Skin epidermis (tissue), 12 donors: ENCODE results near the gene MACROD2.

Source experiments
- H3K27ac ChIP-seq, 21 experiments: fragments of 200-600 bp; sonication (generic) in 11 of 21; one replicate each; pipeline ENCODE4 v1.5.0; 2020; ENCODE audit warnings: mild to moderate bottlenecking in 3 of 21, inconsistent platforms in 2 of 21, moderate library complexity in 2 of 21
- H3K4me3 ChIP-seq, 7 experiments: fragments of 200-600 bp; sonication (generic) in 2 of 7; one replicate each; pipeline ENCODE4 v1.5.0; 2020; ENCODE audit warnings: inconsistent platforms in 2 of 7, mild to moderate bottlenecking in 2 of 7, moderate library complexity in 1 of 7

The MACROD2 gene

GRCh38 chr20:15065794-15066193 is 1070.5 kb downstream of the MACROD2 start:
- Histone ChIP-seq H3K4me3 (no peak overlapping the region), H3K27ac (no peak overlapping the region)

- H3K4me3 ChIP-seq = no peak overlapping the region
Observed at GRCh38 chr20:15068486-15068885, 1073.2 kb downstream of the MACROD2 start.

GRCh38 chr20:15069355-15069754 is 1074.0 kb downstream of the MACROD2 start:
- Histone ChIP-seq H3K4me3 (no peak overlapping the region), H3K27ac (no peak overlapping the region)

More at GRCh38 chr20:15068486-15068885, 1073.2 kb downstream of the MACROD2 start:
- no peak overlapping the region for H3K27ac ChIP-seq

- Histone ChIP-seq H3K4me3 (no peak overlapping the region), H3K27ac (no peak overlapping the region)
Observed at GRCh38 chr20:15071085-15071808, 1075.9 kb downstream of the MACROD2 start.

- Histone ChIP-seq H3K27ac (no peak overlapping the region), H3K4me3 (no peak overlapping the region)
Observed at GRCh38 chr20:15072316-15072715, 1077.0 kb downstream of the MACROD2 start.

GRCh38 chr20:15075586-15075985 is 1080.3 kb downstream of the MACROD2 start:
- H3K4me3 ChIP-seq = no peak overlapping the region
- no peak overlapping the region for H3K27ac ChIP-seq

GRCh38 chr20:15076785-15077184 is 1081.5 kb downstream of the MACROD2 start:
- no peak overlapping the region for H3K4me3 ChIP-seq
- no peak overlapping the region for H3K27ac ChIP-seq

- Histone ChIP-seq H3K27ac (no peak overlapping the region), H3K4me3 (no peak overlapping the region)
Observed at GRCh38 chr20:15077733-15078250, 1082.5 kb downstream of the MACROD2 start.

- Histone ChIP-seq H3K4me3 (no peak overlapping the region), H3K27ac (no peak overlapping the region)
Observed at GRCh38 chr20:15079594-15080340, 1084.5 kb downstream of the MACROD2 start.

GRCh38 chr20:15081261-15081660 is 1085.9 kb downstream of the MACROD2 start:
- H3K4me3 ChIP-seq = no peak overlapping the region
- no peak overlapping the region for H3K27ac ChIP-seq

GRCh38 chr20:15091421-15092037 is 1096.2 kb downstream of the MACROD2 start:
- no peak overlapping the region for H3K27ac ChIP-seq
- H3K4me3 ChIP-seq = no peak overlapping the region

- Histone ChIP-seq H3K4me3 (no peak overlapping the region), H3K27ac (no peak overlapping the region)
Observed at GRCh38 chr20:15098351-15098750, 1103.0 kb downstream of the MACROD2 start.

GRCh38 chr20:15099130-15099529 is 1103.8 kb downstream of the MACROD2 start:
- H3K4me3 ChIP-seq = no peak overlapping the region
- no peak overlapping the region for H3K27ac ChIP-seq

GRCh38 chr20:15100506-15101160 is 1105.3 kb downstream of the MACROD2 start:
- Histone ChIP-seq H3K4me3 (no peak overlapping the region), H3K27ac (no peak overlapping the region)

GRCh38 chr20:15107931-15108330 is 1112.6 kb downstream of the MACROD2 start:
- Histone ChIP-seq H3K27ac (no peak overlapping the region), H3K4me3 (no peak overlapping the region)

- no peak overlapping the region for H3K27ac ChIP-seq
- H3K4me3 ChIP-seq = no peak overlapping the region
Observed at GRCh38 chr20:15109494-15109893, 1114.2 kb downstream of the MACROD2 start.

- Histone ChIP-seq H3K27ac (no peak overlapping the region), H3K4me3 (no peak overlapping the region)
Observed at GRCh38 chr20:15111654-15112053, 1116.3 kb downstream of the MACROD2 start.

- no peak overlapping the region for H3K4me3 ChIP-seq
- H3K27ac ChIP-seq = no peak overlapping the region
Observed at GRCh38 chr20:15113144-15113773, 1117.9 kb downstream of the MACROD2 start.

- Histone ChIP-seq H3K4me3 (no peak overlapping the region), H3K27ac (no peak overlapping the region)
Observed at GRCh38 chr20:15119852-15120487, 1124.7 kb downstream of the MACROD2 start.
